Mononuclear cell (primary cell): ENCODE measurements around the gene EPB42. TPM values are rescaled to one million over a fixed set of nuclear protein-coding genes. Genes with fewer than 3 reads are reported as not detected.

Experiments
- H3K27me3 ChIP-seq: 2 replicates; pipeline ENCODE4 v1.6.0; 2011; ENCODE audit warnings: low read length, control low read depth; ENCODE audit not compliant: insufficient read depth
- H3K4me1 ChIP-seq: 2 replicates; pipeline ENCODE4 v1.5.1; 2011; ENCODE audit warnings: mild to moderate bottlenecking, low read length, control low read depth; ENCODE audit not compliant: insufficient read depth
- H3K4me3 ChIP-seq: 2 replicates; pipeline ENCODE4 v1.5.1; 2011; ENCODE audit warnings: mild to moderate bottlenecking, low read length, moderate library complexity
- H3K9me3 ChIP-seq: 2 replicates; pipeline ENCODE4 v1.5.1; 2011; ENCODE audit warnings: low read depth, mild to moderate bottlenecking, control low read depth, low read length
- total RNA-seq: library from RNA; depleted of rRNA; stranded (reverse); fragments of >200 nt; gene quantifications from one replicate; pipeline ENCODE4 v1.2.3, GENCODE V29; 2012

EPB42 gene
- total RNA-seq: 0.10 TPM

GRCh38 chr15:43220991-43221403 is at the start of gene EPB42:
Gene EPB42, minus strand, starts transcription at chr15:43221018. Its CDS starts 193 bp downstream, at chr15:43220825.
- H3K4me1 ChIP-seq: no peaks in the 10 kb centered on the region
- no peaks in the 10 kb centered on the region for H3K9me3 ChIP-seq
- H3K27me3 ChIP-seq: no peaks in the 10 kb centered on the region
- no peak within 1 kb of the TSS for H3K4me3 ChIP-seq

- H3K4me3 ChIP-seq: no peak overlapping the region
- peaks cover 2% of the 10 kb centered on the region for H3K27me3 ChIP-seq
- H3K9me3 ChIP-seq: no peaks in the 10 kb centered on the region
- H3K4me1 ChIP-seq: peaks cover 20% of the 10 kb centered on the region
Measured at GRCh38 chr15:43270113-43270665, 49.4 kb upstream of the EPB42 start.

- Histone ChIP-seq H3K4me1 (peaks cover 20% of the 10 kb centered on the region), H3K9me3 (no peaks in the 10 kb centered on the region), H3K27me3 (peaks cover 4% of the 10 kb centered on the region), H3K4me3 (no peak overlapping the region)
Measured at GRCh38 chr15:43268111-43269105, 47.6 kb upstream of the EPB42 start.

- Histone ChIP-seq H3K4me1 (peaks cover 20% of the 10 kb centered on the region), H3K9me3 (no peaks in the 10 kb centered on the region), H3K4me3 (no peak overlapping the region), H3K27me3 (peaks cover 4% of the 10 kb centered on the region)
Measured at GRCh38 chr15:43267439-43267838, 46.6 kb upstream of the EPB42 start.

GRCh38 chr15:43266834-43267233 is 46.0 kb upstream of the EPB42 start, which contains the start of gene TGM5:
Gene TGM5, minus strand, starts transcription at chr15:43266928. Its CDS starts 79 bp downstream, at chr15:43266849.
- H3K4me1 ChIP-seq: peaks cover 20% of the 10 kb centered on the region
- no peak within 1 kb of the TSS for H3K4me3 ChIP-seq
- no peaks in the 10 kb centered on the region for H3K9me3 ChIP-seq
- H3K27me3 ChIP-seq: peaks cover 4% of the 10 kb centered on the region

DNA sequence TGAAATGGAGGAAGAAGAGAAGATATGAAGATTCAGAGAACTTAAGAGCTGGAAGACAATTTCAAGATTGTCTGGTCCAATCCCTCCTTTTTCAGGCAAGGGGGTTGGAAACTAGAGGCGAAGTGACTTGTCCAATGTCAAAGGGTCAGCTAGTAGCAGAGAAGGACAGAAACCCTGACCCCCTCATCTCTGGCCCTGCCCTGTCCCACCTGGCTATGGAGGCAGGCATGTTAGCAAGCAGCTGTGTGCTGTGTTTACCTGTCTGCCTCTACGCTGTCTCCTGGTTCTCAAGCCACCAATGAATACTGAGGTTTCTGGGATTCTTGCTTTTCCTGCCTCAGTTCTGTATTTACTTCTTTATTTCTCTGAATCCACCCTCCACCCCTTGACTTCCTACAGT is 45.6 kb upstream of the EPB42 start:
- H3K27me3 ChIP-seq: peaks cover 4% of the 10 kb centered on the region
- H3K9me3 ChIP-seq: no peaks in the 10 kb centered on the region
- H3K4me3 ChIP-seq: no peak overlapping the region
- peaks cover 19% of the 10 kb centered on the region for H3K4me1 ChIP-seq

DNA sequence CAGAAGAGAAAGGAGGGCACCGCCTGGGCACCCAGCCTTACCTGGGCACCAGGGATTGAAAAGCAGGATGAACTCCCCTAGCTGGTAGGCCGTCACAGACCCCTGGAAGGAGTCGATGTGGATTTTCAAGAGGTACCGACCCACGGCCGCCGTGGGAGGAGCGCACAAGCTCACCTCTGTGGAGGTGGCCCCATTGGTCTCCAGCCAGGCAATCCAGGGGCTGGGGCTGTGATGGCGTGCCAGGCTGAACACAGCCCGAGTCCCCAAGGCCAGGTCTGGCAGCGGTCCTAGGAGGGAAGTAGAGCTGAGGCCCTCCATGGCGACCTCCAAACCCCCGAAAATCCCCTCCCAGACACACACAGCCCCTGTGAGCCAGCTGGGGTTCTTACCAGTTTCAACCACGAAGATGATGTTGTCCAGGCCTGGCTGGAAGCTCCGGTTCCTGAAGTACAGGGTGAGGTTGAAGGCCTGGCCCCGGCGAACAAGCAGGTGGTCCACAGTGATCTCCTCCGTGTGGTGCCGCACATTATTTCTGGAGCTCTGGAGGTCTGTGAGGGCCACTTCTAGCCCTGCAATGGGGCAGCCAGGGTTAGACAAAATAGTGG is 39.3 kb upstream of the EPB42 start:
- H3K4me3 ChIP-seq: no peak overlapping the region
- no peaks in the 10 kb centered on the region for H3K4me1 ChIP-seq
- peaks cover 1% of the 10 kb centered on the region for H3K27me3 ChIP-seq

DNA sequence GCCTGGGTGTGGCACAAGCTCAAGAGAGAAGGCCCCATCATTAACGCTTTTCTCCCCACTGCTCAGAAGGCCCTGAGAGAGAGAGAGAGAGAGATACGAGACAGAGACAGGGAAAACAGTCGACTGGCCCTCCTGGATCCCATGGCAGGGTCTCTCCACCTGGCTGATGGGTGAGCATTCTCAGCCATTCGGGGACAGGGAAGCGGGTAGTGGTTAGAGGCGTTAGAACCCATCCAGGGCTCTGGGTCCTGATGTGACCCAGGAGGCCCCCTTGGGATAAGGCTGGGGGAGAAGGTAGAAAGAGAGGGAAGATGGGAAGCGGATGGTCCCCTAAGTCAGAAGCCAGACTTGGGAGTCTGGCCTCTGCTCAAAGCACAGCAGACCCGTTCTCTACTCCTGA is 38.0 kb upstream of the EPB42 start:
- Histone ChIP-seq H3K4me3 (no peak overlapping the region), H3K4me1 (no peaks in the 10 kb centered on the region), H3K9me3 (no peaks in the 10 kb centered on the region), H3K27me3 (no peaks in the 10 kb centered on the region)

More for the DNA sequence above, 39.3 kb upstream of the EPB42 start:
- no peaks in the 10 kb centered on the region for H3K9me3 ChIP-seq

DNA sequence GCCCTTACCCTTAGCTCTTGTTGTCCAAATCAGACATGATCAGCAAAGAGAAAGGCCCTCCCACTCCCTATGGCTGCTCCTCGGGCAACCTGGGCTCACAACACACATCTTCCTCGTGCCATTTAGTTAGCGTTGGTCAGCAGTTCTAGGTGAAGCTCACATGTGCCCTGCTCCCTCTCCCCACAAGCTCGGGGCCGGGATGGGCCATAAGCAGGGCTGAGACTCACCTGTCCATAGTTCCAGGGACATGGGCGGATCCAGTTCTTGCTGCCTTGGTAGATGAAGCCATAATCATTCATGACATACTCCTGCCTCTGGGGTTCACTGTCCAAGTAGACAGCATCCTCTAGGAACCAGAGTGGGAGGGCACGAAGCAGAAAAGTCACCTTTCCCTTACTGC is 35.5 kb upstream of the EPB42 start:
- Histone ChIP-seq H3K27me3 (no peaks in the 10 kb centered on the region), H3K4me1 (no peaks in the 10 kb centered on the region), H3K4me3 (no peak overlapping the region), H3K9me3 (no peaks in the 10 kb centered on the region)

GRCh38 chr15:43255376-43255775 is 34.6 kb upstream of the EPB42 start:
- Histone ChIP-seq H3K4me3 (no peak overlapping the region), H3K27me3 (no peaks in the 10 kb centered on the region), H3K4me1 (no peaks in the 10 kb centered on the region), H3K9me3 (no peaks in the 10 kb centered on the region)

DNA sequence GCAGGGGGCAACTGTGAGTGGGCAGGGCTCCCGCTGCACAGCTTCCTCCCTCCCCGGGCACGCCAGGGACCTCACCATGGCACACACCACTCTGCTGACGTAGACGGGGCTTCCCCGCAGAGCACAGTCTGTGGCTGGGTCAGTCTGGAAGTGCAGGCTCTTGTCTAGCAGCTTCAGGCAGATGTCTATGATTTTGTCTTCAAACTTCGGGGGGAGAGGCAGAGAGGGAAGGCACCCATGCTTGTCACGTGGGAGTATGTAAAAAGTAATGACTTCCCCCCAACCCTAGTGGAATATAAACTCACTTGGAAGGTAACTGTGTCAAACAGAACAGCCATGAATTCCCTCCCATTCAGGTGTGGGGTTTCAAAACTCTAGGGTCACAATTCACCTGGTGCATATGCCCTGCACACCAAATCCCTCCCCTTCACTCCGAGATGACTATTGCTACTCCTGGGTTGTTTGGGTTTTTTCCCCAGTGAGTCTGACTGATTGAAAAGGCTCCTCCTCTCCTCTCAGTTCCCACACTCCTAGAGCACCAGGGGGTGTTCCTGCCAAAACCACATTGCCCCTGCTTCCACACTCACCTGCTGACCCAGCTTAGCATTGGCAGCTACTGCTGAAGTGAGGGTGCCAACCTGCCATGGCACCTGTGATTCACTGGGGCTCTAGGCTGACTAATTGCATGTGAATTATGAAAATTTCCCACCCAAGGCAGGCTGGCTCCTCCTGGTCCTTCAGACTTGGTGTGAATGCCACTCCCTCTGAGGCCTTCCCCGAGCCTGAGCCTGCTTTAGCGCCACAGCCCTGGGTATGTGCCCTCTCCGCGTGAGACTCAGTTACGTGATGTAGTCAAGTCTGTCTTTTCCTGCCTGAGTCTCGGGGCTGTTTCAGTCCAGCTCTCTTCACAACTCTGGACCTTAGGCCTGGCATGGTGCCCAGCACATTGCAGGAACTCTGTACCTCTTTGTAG is 32.9 kb upstream of the EPB42 start:
- H3K9me3 ChIP-seq: no peaks in the 10 kb centered on the region
- no peaks in the 10 kb centered on the region for H3K27me3 ChIP-seq
- H3K4me3 ChIP-seq: no peak overlapping the region
- peaks cover 10% of the 10 kb centered on the region for H3K4me1 ChIP-seq

GRCh38 chr15:43251871-43252250 is 31.0 kb upstream of the EPB42 start:
- no peaks in the 10 kb centered on the region for H3K27me3 ChIP-seq
- peaks cover 10% of the 10 kb centered on the region for H3K4me1 ChIP-seq
- no peak overlapping the region for H3K4me3 ChIP-seq
- no peaks in the 10 kb centered on the region for H3K9me3 ChIP-seq

DNA sequence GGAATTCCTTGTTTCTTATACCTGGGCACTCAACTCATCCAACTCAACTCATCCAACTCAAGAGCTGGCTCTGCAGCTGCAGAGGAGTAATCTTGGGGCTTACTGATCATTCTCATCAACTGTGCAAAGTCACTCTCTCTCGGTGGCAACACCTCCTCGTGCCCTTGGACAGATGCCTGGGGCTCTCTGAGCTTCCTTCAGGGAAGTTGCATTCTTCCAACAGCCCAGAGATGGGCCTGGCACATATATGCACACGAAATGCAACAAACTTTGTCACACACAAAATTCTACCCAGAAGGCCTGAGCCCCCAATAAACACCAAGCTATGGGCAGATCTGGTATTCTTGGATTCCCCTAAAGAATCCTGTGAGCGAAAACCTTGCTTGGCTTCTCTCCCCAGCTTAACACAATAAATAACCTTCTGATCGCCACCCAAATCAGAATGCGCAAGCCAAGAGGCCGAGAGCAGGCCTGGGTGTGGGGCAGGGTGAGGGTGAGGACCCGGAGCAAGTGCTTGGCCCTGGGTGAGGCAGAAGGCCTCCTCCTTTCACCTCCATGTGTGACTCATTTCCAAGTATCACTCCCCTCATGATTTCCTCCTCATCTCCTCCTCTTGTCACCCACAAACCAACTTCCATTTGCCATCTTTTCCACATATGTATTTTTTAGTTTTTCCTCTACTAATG is 30.5 kb upstream of the EPB42 start:
- no peaks in the 10 kb centered on the region for H3K9me3 ChIP-seq
- H3K4me3 ChIP-seq: no peak overlapping the region
- H3K27me3 ChIP-seq: no peaks in the 10 kb centered on the region
- peaks cover 10% of the 10 kb centered on the region for H3K4me1 ChIP-seq

DNA sequence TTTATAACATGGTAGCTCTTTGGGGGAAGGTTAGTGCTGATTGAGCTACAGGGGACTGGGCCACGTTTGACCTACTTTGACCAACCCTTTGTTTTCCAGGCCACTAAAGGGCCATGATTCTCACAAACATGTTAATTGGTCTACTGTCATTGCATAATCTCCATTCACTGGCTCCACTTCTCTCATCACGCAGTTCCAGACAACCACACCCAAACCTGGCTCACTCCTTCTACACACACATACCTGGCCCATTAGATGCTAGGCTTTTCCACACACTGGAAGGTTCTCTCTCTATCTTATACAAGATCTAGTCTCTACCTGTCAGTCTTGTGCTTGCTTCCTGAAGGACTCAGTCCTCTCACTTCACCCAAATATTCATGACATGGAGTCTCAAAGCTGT is 30.0 kb upstream of the EPB42 start:
- Histone ChIP-seq H3K9me3 (no peaks in the 10 kb centered on the region), H3K4me1 (peaks cover 10% of the 10 kb centered on the region), H3K4me3 (no peak overlapping the region), H3K27me3 (no peaks in the 10 kb centered on the region)
